Kidney tubule cell (primary cell): Measurements from ENCODE around the gene GAP43.

ENCODE experiments used
- DNase-seq: peaks from one replicate; pipeline ENCODE4 v3.0.0-alpha.2; 2018; ENCODE audit warnings: low spot score

The GAP43 gene

GRCh38 chr3:115623044-115623868 lies at the start of gene GAP43:
Gene GAP43, plus strand, starts transcription at chr3:115623510. Its CDS starts 180 bp downstream, at chr3:115623690.
- DNase-seq: peak; percentile 81

- DNase-seq: no peak
These were observed 46.9 kb upstream of the GAP43 start for GRCh38 chr3:115576325-115576875.

GRCh38 chr3:115577000-115577399 lies 46.3 kb upstream of the GAP43 start:
- DNase-seq: no peak

GRCh38 chr3:115578331-115578730 lies 45.0 kb upstream of the GAP43 start:
- DNase-seq: no peak

- DNase-seq: no peak
These were observed 42.7 kb upstream of the GAP43 start for GRCh38 chr3:115580566-115580965.

GRCh38 chr3:115581362-115582135 lies 41.8 kb upstream of the GAP43 start:
- DNase-seq: peak; percentile 10

GRCh38 chr3:115588201-115589115 lies 34.9 kb upstream of the GAP43 start:
- no peak for DNase-seq

- DNase-seq: no peak
These were observed 32.4 kb upstream of the GAP43 start for GRCh38 chr3:115590873-115591272.

- peak; percentile 22 for DNase-seq
These were observed 27.6 kb upstream of the GAP43 start for GRCh38 chr3:115595611-115596275.

GRCh38 chr3:115598216-115598615 lies 25.1 kb upstream of the GAP43 start:
- no peak for DNase-seq

- DNase-seq: no peak
These were observed 21.1 kb upstream of the GAP43 start for GRCh38 chr3:115602194-115602593.

- no peak for DNase-seq
These were observed 11.7 kb upstream of the GAP43 start for GRCh38 chr3:115611630-115612029.

GRCh38 chr3:115615001-115615814 lies 8.1 kb upstream of the GAP43 start:
- peak; percentile 84 for DNase-seq

- DNase-seq: no peak
These were observed 6.8 kb upstream of the GAP43 start for GRCh38 chr3:115616461-115616860.

GRCh38 chr3:115617591-115617990 lies 5.7 kb upstream of the GAP43 start:
- no peak for DNase-seq

GRCh38 chr3:115624029-115624741 lies 875 bp downstream of the GAP43 start:
- DNase-seq: no peak

GRCh38 chr3:115624901-115625300 lies 1.6 kb downstream of the GAP43 start:
- no peak for DNase-seq

GRCh38 chr3:115626006-115626409 lies 2.7 kb downstream of the GAP43 start:
- DNase-seq: no peak

- no peak for DNase-seq
These were observed 3.4 kb downstream of the GAP43 start for GRCh38 chr3:115626721-115627120.
